ENCODE results near the gene AQP12B.

The AQP12B gene

DNA sequence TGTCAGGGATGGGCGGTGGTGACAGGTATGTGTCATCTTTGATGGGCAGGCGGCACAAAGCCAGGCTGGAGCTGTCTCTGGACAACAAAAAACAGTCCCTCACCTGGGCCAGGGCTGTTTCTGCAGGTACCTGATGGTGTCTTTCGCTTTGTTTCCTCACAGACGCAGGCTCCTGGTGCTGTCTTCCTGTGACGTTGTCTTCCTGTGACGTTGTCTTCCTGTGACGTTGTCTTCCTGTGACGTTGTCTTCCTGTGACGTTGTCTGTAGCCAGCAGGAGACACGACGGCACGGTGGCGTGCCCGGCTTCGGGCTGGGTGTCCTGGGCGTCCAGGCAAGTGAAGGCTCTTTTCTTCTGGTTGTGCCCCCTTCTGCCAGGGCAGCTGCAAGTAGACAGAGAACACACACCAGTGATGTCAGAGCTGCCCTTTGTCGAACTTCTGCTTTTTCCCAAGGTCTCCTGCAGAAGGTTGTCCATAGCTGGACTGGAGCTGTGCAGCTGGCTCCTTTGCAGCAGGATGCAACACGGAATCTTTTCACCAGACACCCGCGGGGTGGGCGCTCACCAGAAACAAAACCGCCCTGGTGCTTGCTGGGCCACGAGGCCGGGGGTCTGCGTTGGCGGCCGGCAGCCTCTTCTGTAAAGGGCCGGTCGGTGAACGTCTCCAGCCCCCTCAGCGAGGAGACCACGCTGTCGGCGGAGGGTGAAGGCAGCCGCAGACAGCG lies 36.3 kb downstream of the AQP12B start:
- no peak for DNase-seq

DNA sequence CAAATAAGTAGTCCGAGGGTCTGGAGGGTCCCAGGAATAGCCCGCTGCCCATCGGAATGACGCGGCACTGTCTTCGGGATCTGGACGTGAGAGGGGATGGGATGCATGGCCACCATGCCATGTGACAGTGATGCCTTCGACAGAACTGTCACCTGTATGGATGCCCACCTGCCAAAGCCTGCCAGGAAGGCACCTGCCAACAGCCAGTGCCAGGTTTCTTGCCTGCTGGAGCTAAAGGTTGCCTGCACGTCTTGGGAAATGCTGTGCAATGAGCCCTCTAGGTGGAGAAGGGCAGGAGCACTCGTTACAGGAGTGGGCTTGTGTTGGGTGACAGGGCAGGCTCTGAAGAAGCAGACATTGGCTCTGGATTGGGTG lies 36.9 kb downstream of the AQP12B start:
- DNase-seq, result no peak

DNA sequence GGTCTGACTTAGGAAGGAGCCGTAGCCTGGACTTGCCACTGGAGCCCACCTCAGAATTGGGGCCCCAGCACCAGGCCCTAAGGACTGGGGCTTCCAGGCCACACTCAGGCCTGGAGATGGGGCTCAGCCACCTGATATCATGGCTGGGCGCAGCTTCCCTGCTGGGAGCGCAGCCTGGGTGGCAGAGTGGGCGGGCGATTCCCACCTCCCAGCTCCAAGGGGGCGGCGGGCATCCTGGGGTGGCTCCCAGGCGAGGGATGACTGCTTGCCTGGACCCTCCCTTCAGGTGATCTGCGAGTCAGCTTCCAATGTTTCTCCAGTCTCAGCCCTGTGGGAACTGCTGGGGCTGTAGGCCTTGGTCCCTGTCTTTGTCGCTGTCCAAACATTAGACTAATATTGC lies 37.3 kb downstream of the AQP12B start:
- no peak for DNase-seq

GRCh38 chr2:240644859-240645301 lies 37.8 kb downstream of the AQP12B start:
- DNase-seq, result no peak

- DNase-seq, result no peak
Observed at GRCh38 chr2:240644171-240644651, 38.5 kb downstream of the AQP12B start.

DNA sequence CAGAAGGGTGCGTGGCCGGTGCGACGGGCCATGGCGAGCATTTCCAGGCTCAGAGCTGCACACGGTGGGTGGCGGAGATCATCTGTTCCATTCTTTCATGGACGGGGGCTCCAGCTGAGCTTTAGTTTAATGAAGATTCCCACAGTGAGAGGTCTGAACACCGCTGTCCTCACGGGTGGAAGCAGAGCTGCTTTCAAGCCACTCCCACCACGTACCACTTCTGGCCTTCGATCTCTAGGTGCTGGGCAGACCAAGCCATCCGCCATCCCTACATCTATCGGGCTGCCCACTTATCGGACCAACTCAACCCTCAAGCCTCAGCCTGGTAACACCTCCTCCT lies 38.9 kb downstream of the AQP12B start:
- DNase-seq, result no peak

DNA sequence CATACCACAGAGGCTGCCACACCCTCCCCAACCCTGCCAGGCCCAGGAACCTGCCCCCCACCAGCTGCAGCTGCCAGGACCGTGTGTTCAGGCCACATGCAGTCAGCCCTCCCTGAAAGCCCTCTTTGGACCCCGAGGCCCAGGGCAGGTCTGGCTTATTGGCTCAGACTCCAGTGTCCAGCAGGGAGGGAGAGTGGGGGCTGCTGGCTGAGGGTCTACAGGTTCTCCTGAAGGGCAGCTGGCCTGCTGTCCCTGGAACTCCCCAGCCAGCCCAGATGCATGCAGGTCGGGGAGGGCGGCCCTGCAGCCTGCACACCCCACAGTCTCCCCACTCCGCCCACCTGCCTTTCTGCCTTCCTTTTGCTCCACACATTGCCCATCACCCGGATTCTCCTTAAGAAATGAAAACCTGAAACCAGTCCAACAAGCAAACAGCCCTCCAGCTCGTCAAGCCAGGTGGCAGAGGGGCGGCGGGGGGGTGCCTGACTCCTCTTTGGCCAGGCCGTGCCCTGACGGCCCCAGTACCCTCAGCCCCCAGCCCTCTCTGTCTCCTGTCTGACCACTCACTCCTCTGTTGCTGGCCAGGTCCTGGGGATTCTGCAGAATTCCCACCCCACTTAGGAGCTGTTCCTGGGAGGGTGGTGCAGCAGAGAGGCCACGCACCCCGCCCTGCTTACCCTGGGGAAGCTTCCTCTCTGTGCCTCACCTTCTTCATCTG lies 39.4 kb downstream of the AQP12B start:
- no peak for DNase-seq

DNA sequence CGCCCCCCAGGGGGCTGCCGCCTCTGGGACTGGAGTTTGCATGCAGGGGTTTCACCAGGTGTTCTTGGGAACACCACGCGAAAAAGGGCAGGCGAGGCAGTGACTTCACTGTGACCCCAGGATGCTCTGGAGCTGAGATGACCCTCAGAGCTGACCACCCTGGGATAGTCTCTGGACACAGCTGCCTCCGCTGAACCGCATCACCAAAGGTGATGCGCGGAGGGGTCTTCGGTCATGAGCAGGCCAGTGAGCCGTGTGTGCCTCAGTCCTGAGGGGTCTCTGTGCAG lies 39.9 kb downstream of the AQP12B start:
- DNase-seq, result no peak

DNA sequence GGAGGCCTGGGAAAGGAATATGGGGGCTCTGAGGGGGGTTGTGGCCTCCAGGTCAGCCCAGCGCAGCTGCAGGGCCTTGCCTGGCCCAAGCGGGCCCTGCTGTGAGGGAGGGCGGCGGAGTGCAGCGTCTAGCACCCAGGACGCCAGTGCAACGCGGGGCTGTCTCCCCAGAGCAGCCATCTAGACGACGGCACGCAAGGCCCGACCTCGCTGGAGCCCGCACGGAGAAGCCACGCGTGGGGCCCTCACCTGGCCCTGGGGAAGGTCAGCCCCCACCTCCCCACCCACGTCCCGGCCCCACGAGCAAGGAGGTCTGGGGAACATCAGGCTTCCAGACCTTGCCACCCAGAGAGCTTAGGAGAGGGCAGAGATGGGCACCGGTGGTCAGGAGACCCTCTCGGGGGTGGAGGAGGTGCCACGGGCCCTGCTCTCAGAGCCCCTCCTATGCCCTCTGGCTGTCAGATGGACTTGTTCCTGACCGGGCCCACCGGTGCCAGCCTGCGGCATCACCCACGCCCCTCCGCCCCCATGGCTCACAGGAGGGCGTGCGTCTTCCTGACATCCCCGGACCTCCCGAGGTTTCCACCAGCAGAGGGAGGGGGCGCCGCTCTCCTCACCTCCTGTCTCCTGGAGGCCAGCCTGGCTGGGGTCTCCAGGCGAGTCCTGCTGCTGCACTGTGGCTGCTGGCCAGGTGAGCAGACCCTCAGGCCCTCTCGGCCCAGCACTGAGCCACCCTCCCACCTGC lies 40.5 kb downstream of the AQP12B start:
- DNase-seq, result no peak

GRCh38 chr2:240640939-240641338 lies 41.7 kb downstream of the AQP12B start:
- no peak for DNase-seq

DNA sequence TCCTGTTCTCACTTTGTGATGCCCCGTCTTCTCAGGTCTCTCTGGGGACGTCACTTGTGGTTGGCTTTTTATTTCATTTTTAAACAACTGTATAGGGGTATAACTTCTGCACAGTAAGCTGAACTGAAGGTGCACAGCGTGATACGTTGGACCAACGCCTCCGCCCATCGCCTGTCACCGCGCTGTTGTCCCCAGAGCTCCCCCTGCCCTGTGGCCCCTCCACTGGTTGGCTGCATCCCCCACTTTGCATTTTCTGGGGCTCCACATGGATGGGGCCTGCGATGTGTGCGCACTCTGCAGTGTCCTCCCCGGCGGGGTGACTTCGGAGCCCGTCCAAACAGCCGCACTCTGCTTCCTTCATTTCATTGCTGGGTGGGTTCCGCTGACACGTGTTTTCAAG lies 43.1 kb downstream of the AQP12B start:
- DNase-seq, result no peak

GRCh38 chr2:240638512-240639160 lies 44.0 kb downstream of the AQP12B start:
- no peak for DNase-seq

GRCh38 chr2:240637901-240638345 lies 44.8 kb downstream of the AQP12B start:
- DNase-seq, result no peak

GRCh38 chr2:240637116-240637900 lies 45.4 kb downstream of the AQP12B start:
- DNase-seq, result no peak

DNA sequence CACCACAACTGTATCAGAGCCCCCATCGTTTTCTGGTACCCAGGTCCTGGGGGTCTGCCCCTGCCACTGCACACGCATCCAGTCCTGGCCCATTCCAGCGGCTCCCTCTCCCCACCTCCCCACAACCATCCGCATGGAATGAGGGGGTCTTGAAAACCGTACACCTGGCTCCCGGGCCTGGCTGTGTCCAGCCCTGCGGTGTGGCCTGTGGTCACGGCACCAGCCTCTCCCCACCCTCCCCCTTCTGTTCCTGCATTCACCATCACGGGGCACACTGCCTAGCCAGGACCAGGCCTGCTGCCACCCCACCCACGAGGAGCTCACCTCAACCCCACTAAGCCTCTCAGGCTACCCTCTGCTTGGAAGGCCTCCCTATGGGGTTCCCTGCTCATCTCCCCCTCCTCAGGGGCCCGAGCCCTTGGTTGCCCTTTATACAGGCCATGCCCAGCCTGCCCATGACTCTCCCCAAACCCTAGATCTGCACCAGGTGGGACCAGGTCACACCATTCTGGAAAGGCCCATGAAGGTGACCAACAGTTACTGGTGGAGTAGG lies 46.0 kb downstream of the AQP12B start:
- no peak for DNase-seq

GRCh38 chr2:240635998-240636547 lies 46.6 kb downstream of the AQP12B start:
- no peak for DNase-seq

DNA sequence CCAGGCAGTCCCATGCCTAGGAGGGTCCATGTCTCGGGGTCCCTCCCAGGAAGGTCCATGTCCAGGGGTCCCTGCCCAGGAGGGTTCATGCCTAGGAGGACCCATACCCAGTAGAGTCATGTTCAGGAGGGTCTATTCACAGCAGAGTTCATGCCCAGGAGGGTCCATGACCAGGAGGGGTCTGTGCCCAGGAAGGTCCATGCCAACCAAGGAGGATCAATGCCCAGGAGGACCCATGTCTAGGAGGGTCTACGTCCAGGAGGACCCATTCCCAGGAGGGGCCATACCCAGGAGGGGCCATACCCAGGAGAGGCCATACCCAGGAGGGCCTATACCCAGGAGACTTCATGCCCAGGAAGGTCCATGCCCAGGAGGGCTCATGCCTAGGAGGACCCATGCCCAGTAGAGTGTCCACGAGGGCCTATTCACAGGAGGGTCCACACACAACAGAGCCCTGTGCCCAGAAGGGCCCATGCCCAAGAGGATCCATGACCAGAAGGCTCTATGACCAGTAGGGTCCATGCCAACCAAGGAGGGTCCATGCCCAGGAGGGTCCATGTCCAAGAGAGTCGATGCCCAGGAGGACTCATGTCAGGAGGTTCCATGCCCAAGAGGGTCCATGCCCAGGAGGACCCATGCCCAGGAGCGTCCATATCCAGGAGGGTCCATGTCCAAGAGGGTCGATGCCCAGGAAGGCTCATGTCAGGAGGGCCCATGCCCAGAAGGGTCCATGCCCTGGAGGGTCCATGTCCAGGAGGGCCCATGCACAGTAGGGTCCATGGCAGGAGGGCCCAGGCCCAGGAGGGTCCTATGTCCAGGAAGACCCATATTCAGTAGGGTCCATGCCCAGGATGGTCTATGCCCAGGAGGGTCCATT lies 47.3 kb downstream of the AQP12B start:
- no peak for DNase-seq

DNA sequence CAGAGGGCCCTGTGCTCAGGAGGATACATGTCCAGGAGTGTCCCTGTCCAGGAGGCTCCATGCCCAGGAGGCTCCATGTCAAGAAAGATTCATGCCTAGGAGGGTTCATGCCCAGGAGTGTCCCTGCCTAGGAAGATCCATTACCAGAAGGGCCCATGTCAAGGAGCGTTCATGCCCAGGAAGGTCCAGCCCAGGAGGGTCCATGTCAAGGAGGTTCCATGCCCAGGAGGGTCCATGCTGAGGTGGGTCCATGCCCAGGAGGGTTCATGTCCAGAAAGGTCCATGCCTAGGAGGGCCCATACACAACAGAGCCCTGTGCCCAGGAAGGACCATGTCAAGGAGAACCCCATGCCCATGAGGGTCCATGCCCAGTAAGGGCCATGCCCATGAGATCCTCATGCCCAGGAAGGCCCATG lies 50.4 kb downstream of the AQP12B start:
- no peak for DNase-seq

DNA sequence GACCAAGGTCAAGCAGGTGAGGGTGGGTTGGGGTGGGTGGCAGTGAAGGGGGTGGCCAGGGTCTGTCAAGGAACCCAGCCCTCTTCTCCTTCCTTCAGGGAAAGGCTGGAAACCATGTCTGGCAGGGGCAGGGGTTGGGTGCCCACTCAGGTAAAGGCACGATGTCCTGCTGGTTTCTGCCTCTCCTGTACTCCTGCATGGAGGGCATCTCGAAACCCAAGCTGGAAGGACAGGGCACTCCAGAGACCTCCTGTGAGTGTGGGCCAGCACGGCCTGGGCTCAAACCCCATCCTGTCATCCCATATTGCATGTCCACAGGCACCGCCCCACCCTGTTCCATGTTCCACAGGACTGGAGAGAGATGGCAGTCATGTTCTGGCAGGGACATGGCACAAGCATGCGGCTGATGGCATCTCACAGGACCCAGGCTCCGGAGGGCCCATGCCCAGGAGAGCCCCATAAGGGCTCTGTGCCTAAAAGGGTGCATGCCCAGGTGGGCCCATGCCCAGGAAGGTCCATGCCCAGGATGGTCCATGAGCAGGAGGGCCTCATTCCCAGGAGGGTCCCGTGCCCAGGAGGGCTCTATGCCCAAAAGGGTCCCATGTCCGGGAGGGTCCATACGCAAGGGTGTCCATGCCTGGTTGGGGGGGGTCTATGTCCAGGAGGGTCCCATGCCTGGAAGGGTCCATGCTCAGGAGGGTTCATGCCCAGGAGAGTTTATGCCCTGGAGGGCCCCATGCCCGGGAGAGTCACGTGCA lies 51.0 kb downstream of the AQP12B start:
- DNase-seq, result no peak

Data from activated gamma-delta T cell treated with Interleukin-2 at 50 U/mL for 16 hours (primary cell).